ENCODE results near the gene OGFOD1. TPM values are rescaled to one million over a fixed set of nuclear protein-coding genes. Genes with fewer than 3 reads are reported as not detected.

OGFOD1 gene
- total and polyA plus RNA-seq, 2 experiments from 2014 or later, result 74.5 to 76.3 TPM

GRCh38 chr16:56425439-56425832, 25.9 kb upstream of the OGFOD1 start, which contains the start of gene AMFR:
Gene AMFR (minus strand): TSS chr16:56425545. CDS start chr16:56425327, 218 bp downstream.
- Histone ChIP-seq H4K20me1 (replicated peaks; ENCODE audit: insufficient read depth) (peaks cover 28% of the 10 kb centered on the region), H2AFZ (peak within 1 kb of the TSS; percentile 64; the same call in 1 of the 2 replicates), H3K27ac (ENCODE audit: low read depth) (no peak within 1 kb of the TSS), H3K27me3 (ENCODE audit: insufficient read depth) (peaks cover 15% of the 10 kb centered on the region), H3F3A (replicated peaks; ENCODE audit: low read depth) (peaks cover 7% of the 10 kb centered on the region), H3K4me1 (ENCODE audit: insufficient read depth) (peaks cover 22% of the 10 kb centered on the region), H3K4me2 (peak within 1 kb of the TSS; percentile 87), H3K79me2 (replicated peaks; ENCODE audit: insufficient read depth) (peaks cover 39% of the 10 kb centered on the region), H3K9me2 (ENCODE audit: insufficient read depth) (peaks cover 3% of the 10 kb centered on the region; the same call in 1 of the 2 replicates), H3K36me3 (ENCODE audit: insufficient read depth) (no peaks in the 10 kb centered on the region), H3K4me3 (peak within 1 kb of the TSS; percentile 71)
- Mint-ChIP-seq H3K36me3 (ENCODE audit: low read depth) (peaks cover under 1% of the 10 kb centered on the region; the same call in 1 of the 3 replicates), H3K4me3 (peak within 1 kb of the TSS; percentile 94), H3K27ac (no peak within 1 kb of the TSS; the same call in 1 of the 2 replicates), H3K4me1 (peaks cover 34% of the 10 kb centered on the region), H3K9me3 (no peaks in the 10 kb centered on the region), H3K27me3 (ENCODE audit: insufficient read depth, low read depth, poor library complexity) (peaks cover 19% of the 10 kb centered on the region)
- ATAC-seq (peak; percentile 83), DNase-seq (ENCODE audit: low spot score) (peak; percentile 85)
- no peak for TF ChIP-seq NANOG (IDR thresholded peaks at IDR 0.05; ENCODE audit: borderline replicate concordance)
- no peak for TF ChIP-seq REST (IDR thresholded peaks at IDR 0.05; ENCODE audit: unreplicated experiment)
- no peak for TF ChIP-seq EZH2phosphoT487 (IDR thresholded peaks at IDR 0.05; ENCODE audit: unreplicated experiment)
- TF ChIP-seq ETS1 (IDR thresholded peaks at IDR 0.05), result no peak
- no peak for TF ChIP-seq EZH2 (IDR thresholded peaks at IDR 0.05; ENCODE audit: low read depth, unreplicated experiment)
- peak; percentile 26 to 35 for TF ChIP-seq CTCF (conservative IDR thresholded peaks at IDR 0.05; ENCODE audit: low read depth in 2 of 2)
- no peak for TF ChIP-seq ZNF114 (CRISPR knock-in tag; IDR thresholded peaks at IDR 0.05)
- TF ChIP-seq POLR2AphosphoS5 (IDR thresholded peaks at IDR 0.05; ENCODE audit: low read depth), result peak; percentile 13; the same call in 1 of the 2 replicates
- no peak for TF ChIP-seq ZNF331 (CRISPR knock-in tag; IDR thresholded peaks at IDR 0.05; ENCODE audit: low read depth)
- TF ChIP-seq CREB1 (CRISPR knock-in tag; IDR thresholded peaks at IDR 0.05; ENCODE audit: low read depth), result peak; percentile 37; the same call in 1 of the 2 replicates
- TF ChIP-seq JUNB (IDR thresholded peaks at IDR 0.05; ENCODE audit: unreplicated experiment), result no peak
- TF ChIP-seq ZNF462 (CRISPR knock-in tag; IDR thresholded peaks at IDR 0.05), result no peak
- TF ChIP-seq STAT1 (IDR thresholded peaks at IDR 0.05; ENCODE audit: unreplicated experiment), result no peak
